GM03348 (cell line): ENCODE results near the gene CHST12.
A peak's percentile ranks its signal among the peaks of the same experiment; 100 is the strongest.
"Not testable (repeated sequence)": the region's sequence is repeated elsewhere in the genome, so short reads cannot be mapped to it uniquely, and the experiment has no call there.

Source experiments
- DNase-seq: peaks from one replicate; pipeline ENCODE4 v3.0.0; 2012; ENCODE audit warnings: low spot score

Gene CHST12

GRCh38 chr7:2435146-2435545, 31.7 kb downstream of the CHST12 start:
- no peak for DNase-seq

DNA sequence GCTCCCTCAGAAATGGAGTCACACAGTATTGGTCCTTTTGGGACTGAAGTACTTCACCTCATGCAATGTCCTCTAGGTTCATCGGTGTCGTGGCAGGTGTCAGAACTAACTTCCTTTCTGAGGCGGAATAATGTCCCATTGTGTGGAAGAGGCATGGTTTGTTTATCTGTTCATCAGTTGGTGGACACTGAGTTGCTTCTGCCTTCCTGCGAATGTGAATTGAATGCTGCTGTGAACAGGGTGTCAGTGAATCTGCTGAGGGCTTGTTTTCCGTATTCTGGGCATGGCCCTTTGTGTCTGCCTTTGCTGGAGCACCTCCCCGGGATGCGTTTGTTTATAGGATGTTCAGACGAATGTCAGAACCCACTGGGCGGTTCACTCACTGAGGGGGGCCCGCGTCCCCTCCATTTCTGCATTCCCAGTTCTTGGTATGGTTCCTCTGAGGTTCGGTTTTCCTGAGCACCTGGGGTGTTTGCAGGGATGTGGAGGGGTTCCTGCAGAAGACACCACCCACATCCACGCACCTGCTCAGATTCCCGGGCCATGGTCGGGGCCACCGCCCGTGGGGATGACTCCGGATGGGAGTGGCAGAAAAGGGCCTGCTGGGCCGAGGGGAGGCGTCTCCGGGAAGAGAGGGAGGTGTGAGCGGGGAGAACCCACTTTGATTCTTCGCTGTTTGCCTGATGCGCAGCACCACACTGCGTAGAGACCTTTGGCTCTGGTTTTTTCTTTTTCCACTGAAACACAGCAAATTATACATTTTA, 33.1 kb downstream of the CHST12 start:
- no peak for DNase-seq

GRCh38 chr7:2437136-2437535, 33.7 kb downstream of the CHST12 start:
- DNase-seq = no peak

- no peak for DNase-seq
Measured at GRCh38 chr7:2437537-2438148, 34.2 kb downstream of the CHST12 start.

DNA sequence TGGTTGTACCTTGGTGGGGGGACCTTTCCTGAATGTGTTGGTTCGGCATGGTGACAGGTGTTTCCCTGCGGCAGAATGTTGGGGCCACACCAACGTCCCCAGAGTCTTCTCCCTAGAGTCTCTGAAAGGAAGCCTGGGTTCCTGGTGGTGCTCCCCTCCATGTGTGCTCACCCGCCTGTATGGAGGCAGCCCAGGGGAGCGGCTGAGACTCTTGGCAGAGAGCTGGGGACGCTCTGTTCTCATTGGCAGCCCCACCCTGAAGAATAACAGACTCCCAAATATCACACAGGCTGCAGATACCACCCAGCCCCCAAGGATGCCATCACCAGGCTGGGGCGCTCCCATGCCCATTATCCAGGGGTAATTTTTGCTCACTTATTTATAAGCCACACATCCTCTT, 34.8 kb downstream of the CHST12 start:
- no peak for DNase-seq

DNA sequence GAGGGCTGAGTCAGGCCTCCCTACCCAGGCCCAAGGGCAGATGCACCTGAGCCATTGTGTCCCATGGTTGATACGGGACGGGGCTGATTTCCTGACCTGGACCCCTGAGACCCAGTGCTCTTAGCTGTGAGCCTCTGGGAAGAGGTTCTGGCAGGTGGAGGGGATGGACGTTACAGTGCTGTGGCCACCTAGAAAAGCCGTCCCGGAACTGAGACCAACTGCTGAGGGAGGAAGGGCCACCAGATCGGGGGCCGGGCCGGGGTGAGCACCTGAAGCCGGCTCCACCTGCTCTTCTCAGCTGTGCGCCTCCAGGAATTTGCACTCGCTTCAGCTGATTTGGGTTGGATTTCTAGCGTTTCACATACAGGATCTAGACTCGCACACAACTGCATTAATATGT, 35.4 kb downstream of the CHST12 start:
- no peak for DNase-seq

DNA sequence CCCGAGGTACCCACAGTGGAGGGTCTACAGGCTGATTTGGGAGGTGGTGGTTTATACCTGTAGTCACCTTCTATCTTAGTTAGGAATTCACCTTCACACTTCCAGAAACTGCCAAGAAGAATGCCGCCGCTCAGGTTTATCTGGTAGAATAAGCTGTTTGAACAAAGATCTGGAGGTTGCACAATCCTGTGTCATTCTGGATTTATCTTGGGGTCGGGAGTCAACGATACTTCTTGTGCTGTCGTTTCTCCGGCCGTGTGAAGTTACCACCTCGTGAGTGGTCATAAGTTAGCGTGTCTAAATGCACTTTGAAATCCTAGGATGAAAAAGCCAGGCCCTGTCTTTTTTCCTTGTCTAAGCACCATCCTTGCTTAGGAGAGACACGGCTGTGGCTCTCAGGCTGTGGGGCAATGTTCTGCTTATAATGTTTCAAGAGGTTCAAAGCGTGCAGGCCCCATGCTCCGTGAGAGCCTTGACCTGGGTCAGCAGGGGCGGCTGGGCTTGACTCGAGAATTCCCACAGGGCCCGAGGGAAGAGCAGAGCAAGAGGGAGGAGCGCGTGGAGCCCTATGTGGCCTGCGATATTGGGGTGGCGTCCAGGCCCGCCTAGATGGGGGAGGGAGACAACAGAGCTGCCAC, 37.3 kb downstream of the CHST12 start:
- DNase-seq = no peak

GRCh38 chr7:2441430-2442058, 38.1 kb downstream of the CHST12 start:
- DNase-seq = no peak

GRCh38 chr7:2443491-2443890, 40.1 kb downstream of the CHST12 start:
- DNase-seq = no peak

DNA sequence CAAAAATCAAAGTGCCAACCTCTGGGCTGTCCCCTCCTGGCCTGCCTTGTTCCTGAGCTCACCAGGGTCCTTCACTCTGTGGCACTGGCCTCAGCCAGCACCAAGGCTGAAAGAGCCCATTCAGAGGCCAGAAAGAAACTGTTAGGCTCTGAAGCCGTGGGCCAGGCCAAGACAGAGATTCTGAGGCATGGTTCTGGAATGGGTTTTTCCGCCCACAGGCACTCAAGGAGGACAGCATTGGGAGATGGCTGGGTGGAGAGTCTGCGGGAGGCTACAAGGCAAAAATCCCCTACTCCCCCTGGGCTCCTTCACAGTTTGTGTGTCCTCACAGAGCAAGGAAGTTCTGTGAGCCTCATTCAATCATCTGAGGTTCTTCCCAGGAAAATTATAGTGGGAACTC, 41.1 kb downstream of the CHST12 start:
- peak; percentile 94 for DNase-seq

- peak; percentile 75 for DNase-seq
Measured at GRCh38 chr7:2445047-2445446, 41.6 kb downstream of the CHST12 start.

DNA sequence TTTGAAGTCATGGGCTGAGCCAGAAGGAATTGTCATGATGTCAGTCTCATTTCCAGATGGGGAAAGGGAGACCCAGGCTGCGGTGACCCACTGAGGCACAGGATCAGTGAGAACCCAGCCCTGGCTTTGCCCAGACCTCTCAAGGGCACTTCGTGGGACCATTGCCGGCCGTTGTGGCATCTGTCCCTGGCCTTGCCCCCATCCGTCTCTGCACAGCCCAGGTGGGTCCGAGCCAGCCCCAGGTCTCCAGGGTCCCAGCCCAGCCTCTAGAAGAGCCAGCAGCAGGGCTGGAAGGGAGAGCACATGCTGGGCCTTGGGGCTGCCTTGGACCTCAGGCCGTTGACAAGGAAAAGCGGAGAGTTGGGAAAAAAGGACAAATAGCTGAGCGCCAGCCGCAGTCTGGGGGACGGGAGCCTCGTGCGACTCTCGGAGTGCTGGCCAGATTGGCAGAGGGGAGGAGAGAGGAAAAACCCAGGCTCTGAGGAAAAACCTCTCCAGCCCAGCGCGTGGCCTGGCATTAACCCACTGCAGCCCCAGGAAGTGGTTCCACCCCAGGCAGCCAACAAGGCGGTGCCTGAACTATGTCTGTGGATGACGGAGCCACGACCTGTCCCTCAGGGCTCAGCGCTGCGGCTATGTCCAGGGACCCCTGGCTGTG, 42.6 kb downstream of the CHST12 start:
- no peak for DNase-seq

- DNase-seq = no peak
Measured at GRCh38 chr7:2446676-2447075, 43.3 kb downstream of the CHST12 start.

DNA sequence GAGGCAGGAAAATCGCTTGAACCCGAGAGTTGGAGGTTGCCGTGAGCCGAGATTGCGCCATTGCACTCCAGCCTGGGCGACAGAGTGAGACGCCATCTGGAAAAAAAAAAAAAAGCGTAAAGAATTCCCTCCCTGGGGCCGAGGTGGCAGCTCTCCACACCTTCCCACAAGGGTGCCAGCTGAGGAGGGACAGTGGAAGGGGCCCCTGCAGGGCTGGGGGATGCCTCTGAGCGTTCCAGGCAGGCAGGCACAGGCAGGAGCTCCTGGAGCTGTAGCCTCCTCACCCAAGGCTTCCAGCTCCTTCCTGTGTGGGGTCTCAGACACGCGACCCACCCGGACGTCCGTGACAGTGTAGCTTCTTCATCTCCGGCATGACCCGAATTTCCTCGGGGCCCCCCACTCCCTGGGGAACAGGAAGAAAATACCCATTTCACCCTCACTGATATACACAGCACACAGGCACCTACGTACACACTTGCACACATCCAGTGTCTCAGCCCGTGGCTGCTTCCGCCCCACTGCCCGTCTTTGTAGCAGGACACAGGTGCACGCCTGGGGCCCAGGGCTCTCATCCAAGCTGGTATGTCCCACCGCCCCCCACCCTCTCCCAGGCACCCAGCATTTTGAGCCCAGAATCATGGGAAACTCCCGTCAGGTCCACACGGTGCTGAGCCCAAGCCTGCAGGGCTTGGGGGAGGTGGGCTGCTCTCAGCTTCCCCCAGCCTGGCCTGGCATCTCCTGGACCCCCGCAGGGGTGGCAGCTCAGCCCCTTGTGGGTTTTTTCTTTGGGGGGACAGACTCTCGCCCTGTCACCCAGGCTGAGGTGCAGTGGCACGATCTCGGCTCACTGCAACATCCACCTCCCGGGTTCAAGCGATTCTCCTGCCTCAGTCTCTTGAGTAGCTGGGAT, 47.0 kb downstream of the CHST12 start:
- DNase-seq = no peak

GRCh38 chr7:2451171-2452073, 48.0 kb downstream of the CHST12 start:
- DNase-seq = peak; percentile 94

GRCh38 chr7:2452074-2452507, 48.7 kb downstream of the CHST12 start:
- no peak for DNase-seq

GRCh38 chr7:2452643-2453270, 49.3 kb downstream of the CHST12 start:
- DNase-seq = no peak

- DNase-seq = not testable (repeated sequence)
Measured at GRCh38 chr7:2453849-2454248, 50.4 kb downstream of the CHST12 start.

DNA sequence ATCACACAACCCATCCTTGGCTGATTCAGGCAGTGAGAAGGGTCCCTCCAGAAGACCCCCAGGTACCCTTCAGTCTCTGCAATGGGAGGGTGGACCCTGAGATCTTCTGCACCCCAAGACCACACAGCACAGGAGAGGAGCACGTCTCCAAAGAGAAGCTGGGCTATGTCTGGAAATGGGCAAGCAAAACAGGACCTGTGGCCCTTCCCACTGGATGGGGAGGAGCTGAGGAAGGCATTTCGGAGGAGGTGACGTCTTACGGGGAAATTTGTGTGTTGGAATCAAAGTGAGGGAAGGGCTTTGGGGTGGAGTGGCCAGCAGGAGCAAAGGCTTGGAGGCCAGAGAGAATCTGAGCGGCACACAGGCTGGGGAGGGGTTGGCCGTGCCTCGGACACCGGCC, 56.3 kb downstream of the CHST12 start:
- DNase-seq = no peak

GRCh38 chr7:2460188-2460587, 56.8 kb downstream of the CHST12 start:
- no peak for DNase-seq
